Endometrial microvascular endothelial cells (primary cell): ENCODE data around the gene ZNF714. TPM values are rescaled to one million over a fixed set of nuclear protein-coding genes. Genes with fewer than 3 reads are reported as not detected.
"Not testable (repeated sequence)": the region's sequence is repeated elsewhere in the genome, so short reads cannot be mapped to it uniquely, and the experiment has no call there.

Source experiments
- in situ Hi-C: cut with HindIII; loops from 2 replicates; pipeline ENCODE4 v1.10.0; 2017; ENCODE audit warnings: low sequenced_read_pairs, low pct_unique_long_range_greater_than_20kb; ENCODE audit errors: inconsistent ontology term
- total RNA-seq: library from RNA; depleted of rRNA; stranded (reverse); fragments of >200 nt; gene quantifications from one replicate; pipeline ENCODE4 v1.2.3, GENCODE V29; 2015; ENCODE audit errors: inconsistent ontology term

The ZNF714 gene
- total RNA-seq, 1 donor from 2014 or later: 13.2 TPM

DNA sequence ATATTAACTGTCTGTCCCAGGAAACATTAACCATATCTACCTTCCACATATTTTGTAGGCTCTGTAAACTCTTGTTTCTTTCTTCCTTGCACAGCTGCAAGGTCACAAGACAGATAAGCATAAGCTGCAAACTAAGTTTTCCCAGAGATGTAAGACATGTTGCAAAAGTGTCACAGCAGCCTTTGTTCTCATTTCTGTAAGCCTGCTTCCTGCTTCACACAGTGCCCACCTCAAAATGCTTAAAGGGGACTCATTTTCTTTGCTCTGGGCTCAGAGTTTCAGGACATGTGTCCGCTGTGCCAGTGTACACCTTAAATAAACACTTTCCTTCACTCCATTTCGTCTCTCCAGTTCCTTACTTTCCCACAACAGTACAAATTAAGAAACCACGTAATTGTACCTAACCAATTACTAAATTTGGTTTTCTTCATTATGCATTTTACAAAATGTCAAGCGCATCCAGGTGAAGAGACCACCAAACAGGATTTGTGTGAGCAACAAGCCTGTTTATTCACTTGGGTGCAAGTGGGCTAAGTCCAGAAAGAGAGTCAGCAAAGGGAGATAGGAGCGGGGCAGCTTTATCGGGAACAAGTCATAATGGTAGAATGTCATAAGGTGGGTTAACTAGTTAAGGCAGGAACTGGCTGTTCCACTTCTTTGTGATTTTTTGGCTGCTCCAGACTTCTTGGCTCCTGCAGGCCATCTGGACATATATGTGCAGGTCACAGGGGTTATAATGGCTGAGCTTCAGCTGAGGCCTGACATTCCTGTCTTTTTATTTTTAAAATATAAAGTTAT is 47.1 kb downstream of the ZNF714 start:
- in situ Hi-C loops: no loop called here

DNA sequence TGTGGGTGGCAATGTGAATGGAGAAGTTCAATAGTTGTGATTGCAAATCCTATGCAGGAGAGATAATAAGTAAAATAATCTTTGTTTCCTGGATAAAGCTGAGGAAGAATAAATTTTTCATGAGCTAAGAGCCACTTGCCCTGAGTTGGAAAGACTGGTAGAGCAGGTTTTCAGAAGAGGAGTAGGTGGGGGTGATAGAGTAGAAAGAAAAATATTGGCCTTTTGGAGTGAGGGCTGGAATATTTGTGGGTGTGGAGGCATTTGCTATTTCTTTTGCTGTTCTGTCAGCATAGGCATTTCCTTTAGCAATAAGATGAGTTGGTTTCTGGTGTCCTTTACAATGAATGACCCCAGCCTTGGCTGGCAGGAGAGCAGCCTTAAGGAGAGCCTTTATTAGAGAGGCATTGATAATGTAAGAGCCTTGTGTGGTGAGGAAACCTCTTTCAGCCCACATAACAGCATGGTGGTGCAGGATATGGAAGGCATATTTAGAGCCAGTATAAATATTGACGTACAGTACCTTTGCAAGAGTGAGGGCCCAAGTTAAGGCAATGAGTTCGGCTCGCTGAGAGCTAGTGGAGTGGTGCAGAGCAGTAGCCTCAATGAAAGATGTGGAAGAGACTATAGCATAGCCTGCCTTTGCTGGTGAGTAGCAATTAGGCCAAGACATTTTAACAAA is 48.2 kb downstream of the ZNF714 start:
- in situ Hi-C loops: no loop called here

DNA sequence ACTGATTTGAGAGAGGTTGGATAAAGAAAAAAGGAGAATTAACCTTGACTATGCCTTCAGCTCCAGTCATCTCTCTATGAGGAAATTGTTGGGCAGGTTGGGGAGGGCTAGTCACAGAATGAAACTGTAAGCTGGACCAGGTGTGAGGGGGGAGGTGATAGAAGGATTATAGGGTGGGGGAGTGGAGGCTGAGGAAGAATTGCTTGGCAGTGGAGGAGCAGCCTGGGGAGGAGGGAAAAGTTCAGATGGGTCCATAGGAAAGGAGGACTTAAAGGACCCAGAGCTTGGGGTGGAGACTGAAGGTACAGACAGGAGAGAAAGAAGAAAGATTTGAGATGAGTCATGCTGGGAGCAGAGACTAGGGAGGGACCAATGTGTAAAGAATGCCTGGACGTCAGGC is 51.6 kb downstream of the ZNF714 start:
- in situ Hi-C loops: no loop called here

DNA sequence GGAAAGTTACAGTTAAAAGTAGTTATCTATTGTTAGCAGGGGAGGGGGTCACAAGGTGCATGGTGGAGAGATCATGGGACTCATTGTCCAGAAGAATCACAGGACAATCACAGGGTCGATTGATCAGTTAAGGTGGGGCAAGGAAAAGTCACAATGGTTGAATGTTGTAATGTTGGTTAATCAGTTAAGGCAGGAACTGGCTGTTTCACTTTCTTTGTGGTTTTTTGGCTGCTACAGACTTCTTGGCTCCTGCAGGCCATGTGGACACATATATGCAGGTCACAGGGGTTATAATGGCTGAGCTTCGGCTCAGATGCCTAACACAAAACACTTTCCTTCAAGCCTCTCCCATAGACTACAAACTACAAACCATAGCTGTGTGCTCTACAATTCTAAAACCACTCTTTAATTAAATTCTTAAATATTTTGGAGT is 52.9 kb downstream of the ZNF714 start:
- in situ Hi-C loops: no loop called here

DNA sequence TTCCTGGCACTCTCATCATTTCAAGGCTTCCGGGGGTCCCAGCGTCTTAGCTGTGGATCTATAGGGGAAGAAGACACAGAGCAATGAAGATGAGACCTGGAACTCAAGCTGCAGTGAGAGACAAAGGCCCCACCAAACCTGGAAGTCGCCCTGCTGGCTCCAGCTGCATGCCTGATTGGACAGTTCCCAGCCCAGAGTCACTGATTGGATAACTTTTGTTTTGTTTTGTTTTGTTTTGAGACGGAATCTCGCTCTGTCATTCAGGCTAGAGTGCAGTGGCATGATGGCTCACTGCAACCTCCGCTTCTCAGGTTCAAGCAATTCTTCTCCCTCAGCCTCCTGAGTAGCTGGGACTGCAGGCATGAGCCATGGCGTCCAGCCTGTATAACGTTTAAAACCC is 53.4 kb downstream of the ZNF714 start:
- in situ Hi-C loops: no loop called here

DNA sequence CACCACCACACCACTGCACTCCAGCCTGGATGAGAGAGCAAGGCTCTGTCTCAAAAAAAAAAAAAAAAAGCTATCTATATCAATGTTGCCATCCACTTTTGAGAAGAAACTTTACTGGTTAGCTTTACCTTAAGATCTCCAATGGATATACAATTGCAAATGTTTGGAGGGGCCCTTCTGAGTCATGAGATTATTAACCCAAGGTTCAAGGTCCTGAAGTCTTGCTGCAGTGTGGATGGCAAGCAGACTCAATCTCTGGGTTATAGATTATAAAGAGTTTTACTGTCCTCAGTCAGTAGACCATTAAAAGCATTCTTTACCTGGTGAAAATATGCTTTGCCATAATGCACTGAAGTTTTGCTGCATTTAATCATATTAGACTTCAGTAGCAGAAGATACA is 56.1 kb downstream of the ZNF714 start:
- in situ Hi-C loops: no loop called here

DNA sequence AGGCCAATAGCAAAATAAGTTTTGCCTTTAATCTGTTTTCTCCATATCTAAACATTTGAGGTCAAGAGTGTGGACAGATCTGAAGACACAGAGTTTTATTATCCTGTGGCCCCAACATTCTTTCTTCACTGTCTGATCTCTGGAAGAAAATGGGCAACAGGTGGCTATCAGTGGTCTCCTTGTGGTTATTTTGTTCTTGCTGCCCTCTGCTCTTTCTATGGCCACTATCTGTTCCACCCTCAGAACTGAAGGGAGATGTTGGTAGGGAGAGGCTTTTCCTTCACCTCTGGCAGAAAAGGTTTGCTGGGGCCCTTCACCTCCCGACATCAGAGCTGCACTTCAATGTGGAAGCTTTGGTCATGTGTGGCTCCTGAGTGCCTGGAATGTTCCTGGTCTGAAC is 59.0 kb downstream of the ZNF714 start:
- in situ Hi-C loops: not testable (repeated sequence)

DNA sequence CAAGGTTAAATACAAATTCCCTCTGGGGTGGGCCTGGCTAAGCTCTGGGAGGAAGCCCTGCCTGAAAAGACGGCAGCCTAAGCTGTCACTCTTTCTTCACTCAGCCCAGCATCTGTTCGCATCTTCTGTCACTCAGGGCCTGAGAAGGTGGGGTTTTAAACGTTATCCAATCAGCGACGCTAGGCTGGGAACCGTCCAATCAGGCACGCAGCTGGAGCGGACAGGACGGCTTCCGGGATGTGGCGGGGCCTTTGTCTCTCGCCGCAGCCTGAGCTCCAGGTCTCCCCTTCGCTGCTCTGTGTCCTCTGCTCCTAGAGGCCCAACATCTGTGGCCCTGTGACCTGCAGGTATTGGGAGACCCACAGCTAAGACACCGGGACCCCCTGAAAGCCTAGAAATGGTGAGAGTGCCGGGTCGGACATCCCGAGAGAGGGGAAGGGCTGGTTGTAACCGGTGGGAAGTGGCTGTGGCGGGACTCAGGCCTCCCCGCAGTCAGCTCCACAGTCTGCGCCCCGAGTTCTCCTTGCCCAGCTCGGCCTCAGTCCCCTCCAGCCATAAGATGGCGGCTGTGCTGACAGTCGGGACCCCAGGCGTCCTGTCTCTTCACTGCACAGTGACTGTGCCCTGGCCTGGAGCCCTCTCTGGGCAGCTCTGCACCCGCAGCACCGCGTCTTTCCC is 59.9 kb downstream of the ZNF714 start, which contains the start of gene ZNF431:
ZNF431 (plus strand) TSS at position 254 of the 678 bp plus-strand sequence; CDS start at position 398, 144 bp downstream.
- in situ Hi-C loops: no loop called here

DNA sequence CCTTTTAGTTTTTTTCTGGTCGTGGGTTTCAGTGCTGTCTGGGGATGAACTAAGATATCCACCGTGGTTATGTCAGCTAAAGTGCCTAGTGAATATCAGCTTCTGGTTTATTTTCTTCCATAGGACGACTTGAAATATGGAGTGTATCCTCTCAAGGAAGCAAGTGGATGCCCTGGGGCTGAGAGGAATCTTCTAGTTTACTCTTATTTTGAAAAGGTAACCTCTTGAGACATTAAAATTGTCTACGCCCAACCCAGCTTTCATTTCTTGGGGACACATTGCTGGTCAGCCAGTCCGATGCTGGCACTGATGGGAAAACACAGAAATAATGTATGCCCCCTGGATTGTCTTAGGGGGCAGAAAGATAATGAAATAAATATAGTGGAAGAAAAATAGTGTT is 61.4 kb downstream of the ZNF714 start:
- in situ Hi-C loops: no loop called here

DNA sequence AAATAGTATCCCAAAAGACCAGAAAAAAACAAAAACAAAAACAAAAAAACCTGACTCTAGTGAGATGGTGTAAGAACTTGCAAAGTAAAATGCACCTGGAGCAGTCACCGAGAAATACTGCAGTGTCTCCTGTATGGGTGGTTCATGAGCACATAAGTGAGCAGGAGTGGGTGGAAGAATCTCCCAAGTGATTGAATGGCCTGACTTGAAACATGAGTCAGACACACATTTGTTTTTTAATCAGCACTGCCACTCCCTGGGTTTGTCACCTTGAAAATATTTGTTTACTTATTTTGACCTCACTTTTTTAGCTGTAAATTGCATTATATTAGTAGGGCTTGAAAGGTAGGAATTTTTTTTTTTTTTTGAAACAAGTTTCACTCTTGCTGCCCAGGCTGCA is 61.9 kb downstream of the ZNF714 start:
- in situ Hi-C loops: no loop called here

DNA sequence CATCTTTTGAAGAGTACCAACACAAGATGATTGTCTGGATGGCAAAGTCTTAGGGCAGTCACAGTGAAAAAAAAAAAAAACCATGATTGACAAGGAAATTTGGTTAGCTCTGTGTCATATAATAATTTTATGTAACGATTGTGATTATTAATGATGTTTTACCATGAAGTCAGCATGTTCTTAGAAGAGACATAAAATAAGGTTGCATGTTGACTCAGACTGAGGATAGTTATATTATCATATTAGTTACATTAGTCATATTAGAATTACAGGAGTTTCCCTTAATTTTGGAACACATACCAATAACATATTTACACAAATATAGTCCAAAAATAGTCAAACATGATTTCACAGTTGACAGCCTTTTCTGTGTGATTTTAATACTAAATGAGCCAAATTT is 65.5 kb downstream of the ZNF714 start:
- in situ Hi-C loops: no loop called here

DNA sequence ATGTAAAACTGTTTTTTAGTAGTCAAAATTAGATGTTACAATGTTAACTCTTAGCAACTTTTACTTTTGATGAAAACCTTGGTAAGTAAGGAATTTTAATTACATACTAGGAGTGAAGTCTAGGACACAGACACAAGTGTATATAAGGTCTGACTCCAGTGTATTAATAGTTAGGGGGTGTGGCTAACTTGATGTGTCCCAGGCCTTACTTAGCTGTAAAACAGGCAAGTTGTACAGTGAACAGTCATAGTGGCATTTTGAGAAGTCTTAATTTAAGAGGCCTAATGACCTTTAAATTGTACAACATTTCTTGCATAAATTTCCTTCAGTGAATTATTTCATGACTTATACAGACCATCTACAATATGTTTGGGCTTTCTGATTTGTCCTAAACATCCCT is 66.7 kb downstream of the ZNF714 start:
- in situ Hi-C loops: no loop called here

DNA sequence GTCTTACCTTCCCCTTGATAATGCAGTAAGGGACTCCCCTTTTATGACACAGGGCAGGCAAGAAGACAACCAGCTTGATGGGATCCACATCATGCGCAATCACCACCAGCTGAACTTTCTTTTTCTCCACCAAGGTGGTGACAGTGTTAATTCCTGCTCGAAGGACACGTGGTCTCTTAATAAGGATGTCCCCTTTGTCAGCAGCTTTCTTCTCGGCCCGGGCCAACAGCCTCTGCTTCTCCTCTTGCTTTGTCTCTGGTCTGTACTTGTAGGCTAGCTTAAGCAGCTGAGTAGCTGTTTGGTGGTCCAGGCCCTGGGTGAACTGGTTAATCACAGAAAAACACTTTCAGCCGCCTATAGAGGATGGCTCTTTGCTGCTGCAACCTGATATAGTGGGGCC is 67.9 kb downstream of the ZNF714 start:
- in situ Hi-C loops: no loop called here

DNA sequence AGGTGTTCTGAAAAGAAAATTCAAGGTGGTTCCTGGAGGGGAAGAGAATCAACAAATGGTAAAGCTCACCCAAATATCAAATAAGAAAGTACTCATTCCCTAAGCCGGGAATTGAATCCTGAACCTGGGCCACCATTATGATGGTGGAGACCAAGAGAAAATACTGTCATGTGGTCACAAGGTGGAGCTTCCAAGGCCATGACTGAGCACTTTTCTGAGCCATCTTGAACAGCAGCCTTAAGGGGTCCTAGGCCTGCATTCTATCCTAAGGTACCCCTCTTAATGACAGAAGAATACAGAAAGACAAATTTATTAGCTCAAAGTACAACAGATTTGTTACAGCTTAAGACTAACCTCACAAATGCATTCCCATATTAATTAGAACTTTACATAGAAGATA is 69.5 kb downstream of the ZNF714 start:
- in situ Hi-C loops: no loop called here

DNA sequence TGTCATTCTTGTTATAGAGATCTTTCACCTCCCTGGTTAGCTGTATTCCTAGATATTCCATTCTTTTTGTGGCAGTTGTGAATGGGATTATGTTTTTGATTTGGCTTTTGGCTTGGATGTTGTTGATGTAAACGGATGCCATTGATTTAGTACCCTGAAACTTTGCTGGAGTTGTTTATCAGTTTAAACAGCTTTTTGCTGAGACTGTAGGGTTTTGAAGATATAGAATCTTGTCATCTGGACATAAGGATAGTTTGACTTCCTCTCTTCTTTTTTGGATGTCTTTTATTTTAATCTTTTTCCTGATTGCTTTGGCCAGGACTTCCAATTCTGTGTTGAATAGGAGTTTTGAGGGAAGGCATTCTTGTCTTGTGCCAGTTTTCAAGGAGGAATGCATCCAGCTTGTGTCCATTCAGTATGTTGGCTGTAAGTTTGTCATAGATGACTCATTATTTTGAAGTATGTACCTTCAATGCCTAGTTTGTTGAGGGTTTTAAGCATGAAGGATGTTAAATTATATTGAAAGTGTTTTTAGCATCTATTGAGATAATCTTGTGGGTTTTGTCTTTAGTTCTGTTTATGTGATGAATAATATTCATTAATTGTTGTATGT is 76.6 kb downstream of the ZNF714 start:
- in situ Hi-C loops: no loop called here

DNA sequence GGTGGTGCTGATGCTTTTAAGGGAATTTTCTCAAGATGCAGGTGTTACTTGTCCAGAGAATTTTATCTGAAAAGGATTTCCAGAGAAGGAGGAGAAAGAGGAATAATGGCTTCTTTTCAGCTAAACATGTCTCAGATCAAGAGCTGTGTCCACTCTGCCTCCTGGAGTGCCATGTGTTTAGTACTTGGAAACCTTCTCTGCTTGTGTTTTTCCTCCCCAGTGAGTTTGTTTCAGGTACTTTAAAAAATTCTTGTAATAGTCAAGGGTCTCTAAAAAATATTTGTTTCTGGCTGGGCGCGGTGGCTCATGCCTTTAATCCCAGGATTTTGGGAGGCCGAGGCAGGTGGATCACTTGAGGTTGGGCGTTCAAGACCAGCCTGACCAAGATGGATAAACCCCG is 82.5 kb downstream of the ZNF714 start:
- in situ Hi-C loops: no loop called here

DNA sequence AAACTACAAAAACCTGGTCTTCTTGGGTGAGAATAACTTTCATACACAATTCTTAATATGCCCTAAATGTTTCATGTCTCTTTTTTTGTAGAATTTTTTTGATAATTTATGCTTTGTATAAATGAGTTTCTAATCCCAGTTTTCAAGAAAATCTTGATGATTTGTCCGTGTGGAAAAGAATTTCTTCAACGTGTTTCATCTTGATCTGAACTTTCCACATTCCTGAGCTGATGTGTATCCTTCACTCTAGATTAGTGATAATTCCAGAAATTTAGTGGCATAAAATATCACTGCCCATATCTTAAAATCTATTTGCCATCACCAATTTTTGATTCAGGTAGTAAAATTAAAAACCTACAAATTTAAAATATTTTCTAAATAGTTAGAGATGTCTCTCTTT is 84.4 kb downstream of the ZNF714 start:
- in situ Hi-C loops: no loop called here
